Measurements from ENCODE around the gene LST1. TPM values are rescaled to one million over a fixed set of nuclear protein-coding genes. Genes with fewer than 3 reads are reported as not detected.

LST1 gene
- total RNA-seq, 1 donor from 2014 or later: 5.4 TPM

DNA sequence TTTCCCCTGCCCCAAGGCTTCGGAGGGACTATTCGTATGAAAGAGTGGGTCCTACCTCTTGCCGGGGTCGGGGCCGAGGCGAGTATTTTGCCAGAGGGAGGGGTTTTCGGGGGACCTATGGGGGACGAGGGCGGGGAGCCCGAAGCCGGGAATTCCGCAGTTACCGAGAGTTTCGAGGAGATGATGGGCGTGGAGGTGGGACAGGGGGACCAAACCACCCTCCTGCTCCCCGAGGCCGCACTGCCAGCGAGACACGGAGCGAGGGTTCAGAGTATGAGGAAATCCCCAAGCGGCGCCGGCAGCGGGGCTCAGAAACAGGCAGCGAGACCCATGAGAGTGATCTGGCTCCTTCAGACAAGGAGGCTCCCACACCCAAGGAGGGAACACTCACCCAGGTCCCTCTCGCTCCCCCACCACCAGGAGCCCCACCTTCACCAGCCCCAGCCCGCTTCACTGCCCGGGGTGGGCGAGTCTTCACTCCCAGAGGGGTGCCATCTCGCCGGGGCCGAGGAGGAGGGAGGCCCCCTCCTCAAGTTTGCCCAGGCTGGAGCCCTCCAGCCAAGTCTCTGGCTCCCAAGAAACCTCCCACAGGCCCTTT, 45.7 kb downstream of the LST1 start:
- no peak for DNase-seq (ENCODE audit: low spot score)
- intact Hi-C loops (cut with DNase I): no loop called here

DNA sequence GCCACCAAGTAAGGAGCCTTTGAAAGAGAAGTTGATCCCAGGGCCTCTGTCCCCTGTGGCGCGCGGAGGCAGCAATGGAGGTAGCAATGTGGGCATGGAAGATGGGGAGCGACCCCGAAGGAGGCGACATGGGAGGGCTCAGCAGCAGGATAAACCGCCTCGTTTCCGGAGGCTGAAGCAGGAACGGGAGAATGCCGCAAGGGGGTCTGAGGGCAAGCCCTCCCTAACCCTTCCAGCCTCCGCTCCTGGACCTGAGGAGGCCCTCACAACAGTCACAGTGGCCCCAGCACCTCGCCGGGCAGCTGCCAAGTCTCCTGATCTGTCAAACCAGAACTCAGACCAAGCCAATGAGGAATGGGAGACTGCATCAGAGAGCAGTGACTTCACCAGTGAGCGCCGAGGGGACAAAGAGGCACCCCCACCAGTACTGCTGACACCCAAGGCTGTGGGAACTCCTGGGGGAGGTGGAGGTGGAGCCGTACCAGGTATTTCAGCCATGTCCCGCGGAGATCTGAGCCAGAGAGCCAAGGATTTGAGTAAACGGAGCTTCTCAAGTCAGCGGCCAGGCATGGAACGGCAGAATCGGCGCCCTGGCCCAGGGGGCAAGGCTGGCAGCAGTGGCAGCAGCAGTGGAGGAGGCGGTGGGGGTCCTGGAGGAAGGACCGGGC, 46.3 kb downstream of the LST1 start:
- intact Hi-C loops (cut with DNase I): no loop called here
- no peak for DNase-seq (ENCODE audit: low spot score)

DNA sequence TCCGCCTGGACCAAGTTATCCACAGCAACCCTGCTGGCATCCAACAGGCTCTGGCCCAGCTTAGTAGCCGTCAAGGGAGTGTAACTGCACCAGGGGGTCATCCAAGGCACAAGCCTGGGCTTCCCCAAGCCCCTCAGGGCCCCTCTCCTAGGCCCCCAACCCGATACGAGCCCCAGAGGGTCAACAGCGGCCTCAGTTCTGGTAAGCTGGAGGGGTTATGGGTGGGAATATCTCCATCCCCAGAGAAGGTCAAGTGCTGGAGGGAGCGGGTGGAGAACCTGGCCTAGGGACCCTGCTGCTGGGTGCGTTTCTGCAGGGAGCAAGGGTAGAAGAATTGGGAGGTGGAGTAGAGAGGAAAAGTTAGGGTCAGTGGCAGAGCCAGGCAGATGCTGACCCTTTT, 47.4 kb downstream of the LST1 start:
- DNase-seq (ENCODE audit: low spot score): no peak
- intact Hi-C loops (cut with DNase I): no loop called here

DNA sequence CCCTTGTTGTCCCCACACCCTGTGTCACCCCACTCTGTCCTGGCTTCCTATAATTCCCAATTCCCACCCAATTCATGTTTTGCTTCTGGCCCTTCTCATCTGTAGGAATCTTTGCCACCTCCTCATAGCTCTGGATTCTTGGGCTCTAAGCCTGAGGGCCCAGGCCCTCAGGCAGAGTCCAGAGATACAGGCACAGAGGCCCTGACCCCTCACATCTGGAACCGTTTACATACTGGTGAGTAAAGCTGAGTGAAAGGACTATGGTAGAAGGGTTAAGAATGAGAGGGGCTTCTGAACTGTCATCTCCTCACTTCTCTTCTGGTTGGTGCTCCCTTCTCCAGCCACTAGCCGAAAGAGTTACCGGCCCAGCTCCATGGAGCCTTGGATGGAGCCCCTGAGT, 48.1 kb downstream of the LST1 start:
- DNase-seq (ENCODE audit: low spot score): no peak
- intact Hi-C loops (cut with DNase I): no loop called here

DNA sequence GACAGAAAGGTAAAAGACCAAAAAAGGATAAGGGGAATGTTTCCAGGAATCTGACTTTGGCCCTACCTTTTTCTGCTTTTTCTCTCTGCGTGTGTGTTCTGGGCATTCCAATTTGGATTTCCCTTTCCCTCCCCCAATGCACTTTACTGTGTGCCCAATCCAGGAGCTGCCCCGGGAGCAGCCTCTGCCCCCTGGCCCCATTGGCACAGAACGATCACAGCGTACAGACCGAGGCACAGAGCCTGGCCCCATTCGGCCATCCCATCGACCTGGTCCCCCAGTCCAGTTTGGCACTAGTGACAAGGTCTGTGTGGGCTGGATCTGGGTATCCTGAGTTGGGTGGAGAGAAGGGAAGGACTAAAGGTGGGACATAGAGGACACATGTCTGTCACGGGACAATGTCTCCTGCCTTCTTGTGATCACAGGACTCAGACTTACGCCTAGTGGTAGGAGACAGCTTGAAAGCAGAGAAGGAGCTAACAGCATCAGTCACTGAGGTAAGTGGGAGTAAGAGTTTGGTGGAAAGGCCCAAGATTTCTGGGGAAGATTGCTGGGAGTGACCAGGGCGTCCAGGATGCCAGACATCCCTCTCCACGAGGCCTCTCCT, 49.0 kb downstream of the LST1 start:
- DNase-seq (ENCODE audit: low spot score): no peak
- intact Hi-C loops (cut with DNase I): no loop called here

DNA sequence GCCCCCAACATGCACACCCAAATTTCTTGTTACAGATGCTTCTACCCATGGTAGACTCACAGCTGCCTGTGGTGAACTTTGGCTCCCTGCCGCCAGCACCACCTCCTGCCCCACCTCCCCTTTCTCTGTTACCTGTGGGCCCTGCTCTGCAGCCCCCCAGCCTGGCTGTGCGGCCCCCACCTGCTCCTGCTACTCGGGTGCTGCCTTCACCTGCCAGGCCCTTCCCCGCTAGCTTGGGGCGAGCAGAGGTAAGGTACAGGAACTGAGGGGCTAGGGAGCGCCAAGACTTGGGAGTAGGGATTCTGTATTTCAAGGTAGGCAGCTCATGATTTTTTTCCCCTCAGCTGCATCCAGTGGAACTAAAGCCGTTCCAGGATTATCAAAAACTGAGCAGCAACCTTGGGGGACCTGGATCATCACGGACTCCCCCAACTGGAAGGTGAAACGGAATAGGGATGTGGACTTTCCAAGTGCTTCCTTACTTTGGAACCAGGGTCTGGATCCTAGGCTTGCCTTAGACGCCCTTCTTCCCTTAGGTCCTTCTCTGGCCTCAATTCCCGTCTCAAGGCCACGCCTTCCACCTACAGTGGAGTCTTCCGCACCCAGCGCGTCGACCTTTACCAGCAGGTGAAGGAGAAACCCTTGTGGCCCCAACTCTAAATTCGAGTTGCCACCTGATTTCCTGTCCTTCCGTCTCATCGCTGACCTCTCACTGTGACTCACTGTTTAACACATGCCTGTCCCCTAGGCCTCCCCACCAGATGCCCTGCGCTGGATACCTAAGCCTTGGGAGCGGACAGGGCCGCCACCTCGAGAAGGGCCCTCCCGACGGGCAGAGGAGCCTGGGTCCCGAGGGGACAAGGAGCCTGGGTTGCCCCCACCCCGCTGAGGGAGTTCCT, 50.9 kb downstream of the LST1 start:
- intact Hi-C loops (cut with DNase I): no loop called here
- no peak for DNase-seq (ENCODE audit: low spot score)

Small RNA genes lying within 50 kb of the gene (microRNA-seq; reads per million reads assigned to microRNA genes)
- not detected for gene MIR6832

Other genes starting within 250 kb of the LST1 start
- 409 TPM for gene HLA-B, start 229.1 kb upstream of the LST1 start, total RNA-seq
- gene MICA, start 182.7 kb upstream of the LST1 start, total RNA-seq: 12.7 TPM
- 1.9 TPM for gene MICB, start 88.1 kb upstream of the LST1 start, total RNA-seq
- not detected for gene MCCD1, start 57.3 kb upstream of the LST1 start, total RNA-seq
- gene DDX39B, start 44.3 kb upstream of the LST1 start, total RNA-seq: 201 TPM
- 2.6 TPM for gene ATP6V1G2, start 39.7 kb upstream of the LST1 start, total RNA-seq
- 9.5 TPM for gene NFKBIL1, start 38.7 kb upstream of the LST1 start, total RNA-seq
- gene LTA, start 14.0 kb upstream of the LST1 start, total RNA-seq: not detected
- gene TNF, start 10.7 kb upstream of the LST1 start, total RNA-seq: 0.38 TPM
- 0.86 TPM for gene LTB, start 3.9 kb upstream of the LST1 start, total RNA-seq
- not detected for gene NCR3, start 6.7 kb downstream of the LST1 start, total RNA-seq
- gene AIF1, start 29.0 kb downstream of the LST1 start, total RNA-seq: 10.3 TPM
- gene PRRC2A, start 34.4 kb downstream of the LST1 start, total RNA-seq: 125 TPM
- 270 TPM for gene BAG6, start 66.4 kb downstream of the LST1 start, total RNA-seq
- 1.4 TPM for gene APOM, start 69.6 kb downstream of the LST1 start, total RNA-seq
- gene C6orf47, start 74.5 kb downstream of the LST1 start, total RNA-seq: 17.7 TPM
- 13.6 TPM for gene GPANK1, start 78.7 kb downstream of the LST1 start, total RNA-seq
- gene CSNK2B, start 79.8 kb downstream of the LST1 start, total RNA-seq: 96.3 TPM
- gene LY6G5B, start 83.7 kb downstream of the LST1 start, total RNA-seq: 6.5 TPM
- 2.9 TPM for gene LY6G5C, start 94.8 kb downstream of the LST1 start, total RNA-seq
- gene ABHD16A, start 117.0 kb downstream of the LST1 start, total RNA-seq: 26.9 TPM
- gene LY6G6F, start 120.6 kb downstream of the LST1 start, total RNA-seq: not detected
- not detected for gene LY6G6D, start 129.1 kb downstream of the LST1 start, total RNA-seq
- not detected for gene LY6G6C, start 135.5 kb downstream of the LST1 start, total RNA-seq
- 0.24 TPM for gene MPIG6B, start 137.1 kb downstream of the LST1 start, total RNA-seq
- 69.9 TPM for gene DDAH2, start 143.0 kb downstream of the LST1 start, total RNA-seq
- gene CLIC1, start 150.3 kb downstream of the LST1 start, total RNA-seq: 131 TPM
- gene MSH5, start 153.7 kb downstream of the LST1 start, total RNA-seq: 1.7 TPM
- 0.86 TPM for gene SAPCD1, start 176.4 kb downstream of the LST1 start, total RNA-seq
- gene VWA7, start 191.1 kb downstream of the LST1 start, total RNA-seq: 21.5 TPM
- gene VARS1, start 209.5 kb downstream of the LST1 start, total RNA-seq: 35.0 TPM
- gene LSM2, start 220.7 kb downstream of the LST1 start, total RNA-seq: 24.0 TPM
- 2.4 TPM for gene HSPA1L, start 229.0 kb downstream of the LST1 start, total RNA-seq
- 296 TPM for gene HSPA1A, start 229.3 kb downstream of the LST1 start, total RNA-seq
- 221 TPM for gene HSPA1B, start 241.5 kb downstream of the LST1 start, total RNA-seq

All from cardiac septum (tissue), 1 donor.